HCT116 (cell line): ENCODE data around the gene CRNN. TPM values are rescaled to one million over a fixed set of nuclear protein-coding genes. Genes with fewer than 3 reads are reported as not detected.

Experiments
- ATAC-seq: fragments of 200-7000 bp; cut with Tn5 transposase; 2 replicates; pipeline ENCODE4 v1.9.1; 2020; ENCODE audit warnings: mild to moderate bottlenecking, moderate library complexity
- BruUV-seq: library from RNA; stranded (reverse); fragments of 400-500 nt; replicated peaks from 2 replicates; lab custom pipeline; 2021; lab: Mats Ljungman, UMichigan
- CTCF ChIA-PET: fragments of 300-600 bp; sonication (Branson Sonifier 250); formaldehyde crosslinking; loops from one replicate; lab custom pipeline; 2021; ENCODE audit warnings: antibody characterized with exemption; lab: Charles Lee
- POLR2A ChIA-PET: fragments of 300-600, 350-600 bp; sonication (Branson Sonifier 250); formaldehyde crosslinking; loops from one replicate; lab custom pipeline; 2021; ENCODE audit warnings: antibody characterized with exemption; lab: Charles Lee
- RAD21 ChIA-PET, 2 experiments: fragments of 300-600 bp; sonication (Branson Sonifier 250); formaldehyde crosslinking; loops; one replicate each; lab custom pipeline; 2023; ENCODE audit warnings: low total read pairs in 2 of 2; ENCODE audit not compliant: uncharacterized antibody in 2 of 2, unreplicated experiment in 2 of 2, low non-redundant PET in 1 of 2; lab: Charles Lee
- DNase-seq: peaks from one replicate; pipeline ENCODE4 v3.0.0-alpha.2; 2010; ENCODE audit warnings: low read depth, low spot score
- H2AFZ ChIP-seq: fragments of 200-600 bp; shearing (Covaris generic), sonication (generic); 2 replicates; pipeline ENCODE4 v1.6.1; 2017; ENCODE audit warnings: low read depth, mixed run types, mixed read lengths, antibody characterized with exemption, low read length; ENCODE audit not compliant: poor library complexity, severe bottlenecking
- H3K27ac ChIP-seq: 2 replicates; pipeline ENCODE4 v1.5.1; 2012; ENCODE audit warnings: low read depth, low read length
- H3K27me3 ChIP-seq: fragments of 200-600 bp; sonication (generic); 2 replicates; pipeline ENCODE4 v1.6.1; 2016; ENCODE audit warnings: mixed run types, low read length, mixed read lengths; ENCODE audit not compliant: insufficient read depth
- H3K36me3 ChIP-seq, 2 experiments: fragments of 200-500 bp in 1 of 2; fragments of 200-600 bp in 1 of 2; sonication (Bioruptor generic) in 1 of 2; sonication (generic) in 1 of 2; 2 replicates each; pipeline versions ENCODE4 v1.5.1 to v1.6.1; 2014 to 2016; ENCODE audit warnings: low read length in 2 of 2, inconsistent platforms in 1 of 2, mixed read lengths in 1 of 2, mixed run types in 1 of 2; ENCODE audit not compliant: insufficient read depth in 2 of 2, control insufficient read depth in 1 of 2
- H3K4me1 ChIP-seq, 2 experiments: fragments of 200-600 bp in 1 of 2; sonication (generic) in 1 of 2; 2 replicates each; pipeline versions ENCODE4 v1.5.1 to v1.6.1; 2012 to 2017; ENCODE audit warnings: low read length in 2 of 2, inconsistent platforms in 1 of 2, mild to moderate bottlenecking in 1 of 2, mixed read lengths in 1 of 2, mixed run types in 1 of 2, moderate library complexity in 1 of 2; ENCODE audit not compliant: insufficient read depth in 2 of 2, control insufficient read depth in 1 of 2
- H3K4me2 ChIP-seq: fragments of 200-600 bp; sonication (generic); 2 replicates; pipeline ENCODE4 v1.6.1; 2017; ENCODE audit warnings: mixed run types, low read length, mixed read lengths
- H3K4me3 ChIP-seq, 2 experiments: fragments of 200-600 bp in 1 of 2; sonication (generic) in 1 of 2; replicated peaks in 1 of 2; 2 replicates each; pipeline ENCODE4 v1.5.1; 2011 to 2016; ENCODE audit warnings: low read length in 2 of 2, control low read depth in 1 of 2, low read depth in 1 of 2, mild to moderate bottlenecking in 1 of 2, mixed read lengths in 1 of 2, mixed run types in 1 of 2
- H3K79me2 ChIP-seq: fragments of 200-600 bp; sonication (generic); 2 replicates; pipeline ENCODE4 v1.6.1; 2017; ENCODE audit warnings: mild to moderate bottlenecking, mixed run types, low read length, moderate library complexity, mixed read lengths; ENCODE audit not compliant: insufficient read depth
- H3K9ac ChIP-seq: fragments of 200-600 bp; sonication (generic); 2 replicates; pipeline ENCODE4 v1.6.1; 2016; ENCODE audit warnings: low read length, mixed read lengths
- H3K9me2 ChIP-seq: fragments of 200-600 bp; sonication (generic), shearing (Covaris generic); 2 replicates; pipeline ENCODE4 v1.6.1; 2017; ENCODE audit warnings: mixed run types, mild to moderate bottlenecking, moderate library complexity; ENCODE audit not compliant: insufficient read depth
- H3K9me3 ChIP-seq, 2 experiments: fragments of 200-500 bp in 1 of 2; fragments of 200-600 bp in 1 of 2; sonication (Bioruptor generic) in 1 of 2; sonication (generic) in 1 of 2; 2 replicates each; pipeline ENCODE4 v1.6.1; 2014 to 2017; ENCODE audit warnings: low read length in 2 of 2, mixed read lengths in 2 of 2, inconsistent platforms in 1 of 2, low read depth in 1 of 2, mild to moderate bottlenecking in 1 of 2, mixed run types in 1 of 2, moderate library complexity in 1 of 2; ENCODE audit not compliant: control insufficient read depth in 1 of 2, insufficient read depth in 1 of 2
- H4K20me1 ChIP-seq: fragments of 200-600 bp; sonication (generic), shearing (Covaris generic); 2 replicates; pipeline ENCODE4 v1.6.1; 2017; ENCODE audit warnings: mixed run types, mild to moderate bottlenecking, moderate library complexity; ENCODE audit not compliant: insufficient read depth
- EZH2 ChIP-seq: fragments of 200-600 bp; sonication (generic); IDR thresholded peaks from 2 replicates; pipeline ENCODE4 v1.6.1; 2017; ENCODE audit warnings: antibody characterized with exemption, mixed run types
- EZH2phosphoT487 ChIP-seq: fragments of 200-600 bp; IDR thresholded peaks from 2 replicates; pipeline ENCODE4 v1.6.1; 2018; ENCODE audit warnings: antibody characterized with exemption, borderline replicate concordance
- FOSL1 ChIP-seq: IDR thresholded peaks from 2 replicates; pipeline ENCODE4 v1.6.1; 2012; ENCODE audit warnings: low read depth
- RAD21 ChIP-seq: IDR thresholded peaks from 2 replicates; pipeline ENCODE4 v1.6.1; 2012; ENCODE audit warnings: low read depth, mild to moderate bottlenecking
- SIN3A ChIP-seq: IDR thresholded peaks from 2 replicates; pipeline ENCODE4 v1.6.1; 2012; ENCODE audit warnings: low read depth
- SP1 ChIP-seq: IDR thresholded peaks from 2 replicates; pipeline ENCODE4 v1.6.1; 2012; ENCODE audit warnings: low read depth
- SRF ChIP-seq: IDR thresholded peaks from 2 replicates; pipeline ENCODE4 v1.6.1; 2012; ENCODE audit warnings: low read depth
- TCF7L2 ChIP-seq: IDR thresholded peaks from 2 replicates; pipeline ENCODE4 v1.7.0; 2011; ENCODE audit warnings: borderline replicate concordance, inconsistent platforms; ENCODE audit not compliant: insufficient read depth, insufficient read length; ENCODE audit errors: extremely low read depth
- intact Hi-C: fragments of 100-400 bp; cut with micrococcal nuclease; formaldehyde crosslinking; loops from 2 replicates; pipeline ENCODE4 v1.10.0; 2022
- total RNA-seq: library from RNA; stranded (reverse); gene quantifications from one replicate; pipeline ENCODE4 v1.2.1, GENCODE V29; 2021; ENCODE audit not compliant: unreplicated experiment
- TF ChIP-seq, protein P1 (sequence below), 3 experiments: fragments of 200-600 bp in 1 of 3; sonication (generic) in 1 of 3; IDR thresholded peaks in 2 of 3; conservative IDR thresholded peaks in 1 of 3; 2 replicates each; pipeline ENCODE4 v1.5.1; 2012 to 2017; ENCODE audit warnings: low read depth in 2 of 3, low read length in 2 of 3, antibody characterized with exemption in 1 of 3, borderline replicate concordance in 1 of 3, control low read depth in 1 of 3, mild to moderate bottlenecking in 1 of 3, mixed read lengths in 1 of 3, mixed run types in 1 of 3, moderate library complexity in 1 of 3; ENCODE audit not compliant: insufficient read depth in 1 of 3
- TF ChIP-seq, protein P2 (sequence below): IDR thresholded peaks from 2 replicates; pipeline ENCODE4 v1.6.1; 2011; ENCODE audit warnings: mild to moderate bottlenecking, low read length, moderate library complexity; ENCODE audit not compliant: insufficient replicate concordance; ENCODE audit errors: extremely low read depth
- TF ChIP-seq, protein P3 (sequence below): IDR thresholded peaks from 2 replicates; pipeline ENCODE4 v1.6.1; 2012
- TF ChIP-seq, protein P4 (sequence below): IDR thresholded peaks from 2 replicates; pipeline ENCODE4 v1.6.1; 2012; ENCODE audit warnings: low read depth
- TF ChIP-seq, protein P5 (sequence below): IDR thresholded peaks from 2 replicates; pipeline ENCODE4 v1.6.1; 2012

Gene CRNN
- total RNA-seq, 1 experiment from 2014 or later = not detected

DNA sequence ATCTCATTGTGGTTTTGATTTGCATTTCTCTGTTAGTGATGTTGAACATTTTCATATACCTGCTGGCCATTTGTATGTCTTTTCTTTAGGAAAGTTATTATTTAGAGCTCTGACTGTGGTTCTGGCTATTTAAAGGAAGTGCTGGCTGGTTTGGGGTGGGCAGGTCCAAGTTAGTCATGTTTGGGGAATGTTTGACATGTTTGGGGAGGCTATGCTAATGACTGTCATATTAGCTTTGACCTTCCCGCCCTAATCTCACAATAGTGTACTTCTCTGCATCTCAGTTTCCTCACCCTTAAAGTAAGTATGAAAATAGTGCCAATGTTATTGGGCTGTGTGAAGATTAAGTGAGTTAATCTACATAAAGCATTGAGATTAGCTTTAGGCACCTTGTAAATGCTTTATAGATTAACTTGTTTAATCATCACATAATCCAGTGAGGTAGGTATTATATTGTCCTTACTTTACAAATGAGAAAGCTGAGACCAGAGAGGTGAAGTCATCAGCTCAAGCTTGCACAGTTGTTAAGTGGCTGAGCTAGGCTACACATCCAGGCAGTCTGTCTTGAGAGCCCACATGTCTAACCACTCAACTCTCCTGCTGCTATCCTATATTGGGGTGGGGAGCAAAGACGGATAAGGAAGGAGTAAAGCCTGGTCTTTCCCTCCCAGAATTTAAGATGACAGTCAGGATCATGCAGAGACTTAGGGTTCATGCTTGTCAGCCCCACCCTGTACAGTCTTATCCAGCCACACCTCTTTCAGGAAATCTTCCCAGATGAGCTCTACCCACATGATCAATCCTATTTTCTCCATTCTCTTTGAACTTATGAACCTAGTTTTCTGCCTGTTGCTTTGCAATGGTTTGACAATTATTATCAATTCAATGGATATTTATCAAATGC is 22.8 kb upstream of the CRNN start:
- POLR2A ChIA-PET = no interaction called here

More for the DNA sequence above, 22.8 kb upstream of the CRNN start:
- Histone ChIP-seq H2AFZ (no peak overlapping the region), H3K36me3 (no peaks in the 10 kb centered on the region), H3K4me2 (peak overlapping the region; percentile 37), H3K79me2 (no peaks in the 10 kb centered on the region), H3K9ac (no peak overlapping the region), H3K27me3 (peaks cover 6% of the 10 kb centered on the region; the same call in 1 of the 2 replicates), H3K27ac (no peak overlapping the region), H3K4me3 (no peak overlapping the region), H4K20me1 (no peaks in the 10 kb centered on the region), H3K9me3 (no peaks in the 10 kb centered on the region), H3K9me2 (no peaks in the 10 kb centered on the region), H3K4me1 (peaks cover 0 to 14% of the 10 kb centered on the region in 2 experiments; a peak in 2 of 4 replicates)
- TF ChIP-seq, protein P1, sequence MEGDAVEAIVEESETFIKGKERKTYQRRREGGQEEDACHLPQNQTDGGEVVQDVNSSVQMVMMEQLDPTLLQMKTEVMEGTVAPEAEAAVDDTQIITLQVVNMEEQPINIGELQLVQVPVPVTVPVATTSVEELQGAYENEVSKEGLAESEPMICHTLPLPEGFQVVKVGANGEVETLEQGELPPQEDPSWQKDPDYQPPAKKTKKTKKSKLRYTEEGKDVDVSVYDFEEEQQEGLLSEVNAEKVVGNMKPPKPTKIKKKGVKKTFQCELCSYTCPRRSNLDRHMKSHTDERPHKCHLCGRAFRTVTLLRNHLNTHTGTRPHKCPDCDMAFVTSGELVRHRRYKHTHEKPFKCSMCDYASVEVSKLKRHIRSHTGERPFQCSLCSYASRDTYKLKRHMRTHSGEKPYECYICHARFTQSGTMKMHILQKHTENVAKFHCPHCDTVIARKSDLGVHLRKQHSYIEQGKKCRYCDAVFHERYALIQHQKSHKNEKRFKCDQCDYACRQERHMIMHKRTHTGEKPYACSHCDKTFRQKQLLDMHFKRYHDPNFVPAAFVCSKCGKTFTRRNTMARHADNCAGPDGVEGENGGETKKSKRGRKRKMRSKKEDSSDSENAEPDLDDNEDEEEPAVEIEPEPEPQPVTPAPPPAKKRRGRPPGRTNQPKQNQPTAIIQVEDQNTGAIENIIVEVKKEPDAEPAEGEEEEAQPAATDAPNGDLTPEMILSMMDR (IDR thresholded peaks at IDR 0.05 in 2 of 3, conservative IDR thresholded peaks at IDR 0.05 in 1 of 3; ENCODE audit: borderline replicate concordance in 1 of 3, insufficient read depth in 1 of 3, low read depth in 2 of 3, low read length in 2 of 3) = no peak
- no peak for TF ChIP-seq SIN3A
- TF ChIP-seq SP1 = no peak
- no peak for TF ChIP-seq TCF7L2
- no peak for TF ChIP-seq FOSL1
- TF ChIP-seq, protein P2, sequence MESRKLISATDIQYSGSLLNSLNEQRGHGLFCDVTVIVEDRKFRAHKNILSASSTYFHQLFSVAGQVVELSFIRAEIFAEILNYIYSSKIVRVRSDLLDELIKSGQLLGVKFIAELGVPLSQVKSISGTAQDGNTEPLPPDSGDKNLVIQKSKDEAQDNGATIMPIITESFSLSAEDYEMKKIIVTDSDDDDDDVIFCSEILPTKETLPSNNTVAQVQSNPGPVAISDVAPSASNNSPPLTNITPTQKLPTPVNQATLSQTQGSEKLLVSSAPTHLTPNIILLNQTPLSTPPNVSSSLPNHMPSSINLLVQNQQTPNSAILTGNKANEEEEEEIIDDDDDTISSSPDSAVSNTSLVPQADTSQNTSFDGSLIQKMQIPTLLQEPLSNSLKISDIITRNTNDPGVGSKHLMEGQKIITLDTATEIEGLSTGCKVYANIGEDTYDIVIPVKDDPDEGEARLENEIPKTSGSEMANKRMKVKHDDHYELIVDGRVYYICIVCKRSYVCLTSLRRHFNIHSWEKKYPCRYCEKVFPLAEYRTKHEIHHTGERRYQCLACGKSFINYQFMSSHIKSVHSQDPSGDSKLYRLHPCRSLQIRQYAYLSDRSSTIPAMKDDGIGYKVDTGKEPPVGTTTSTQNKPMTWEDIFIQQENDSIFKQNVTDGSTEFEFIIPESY = no peak
- TF ChIP-seq, protein P3, sequence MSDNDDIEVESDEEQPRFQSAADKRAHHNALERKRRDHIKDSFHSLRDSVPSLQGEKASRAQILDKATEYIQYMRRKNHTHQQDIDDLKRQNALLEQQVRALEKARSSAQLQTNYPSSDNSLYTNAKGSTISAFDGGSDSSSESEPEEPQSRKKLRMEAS = no peak
- TF ChIP-seq, protein P4, sequence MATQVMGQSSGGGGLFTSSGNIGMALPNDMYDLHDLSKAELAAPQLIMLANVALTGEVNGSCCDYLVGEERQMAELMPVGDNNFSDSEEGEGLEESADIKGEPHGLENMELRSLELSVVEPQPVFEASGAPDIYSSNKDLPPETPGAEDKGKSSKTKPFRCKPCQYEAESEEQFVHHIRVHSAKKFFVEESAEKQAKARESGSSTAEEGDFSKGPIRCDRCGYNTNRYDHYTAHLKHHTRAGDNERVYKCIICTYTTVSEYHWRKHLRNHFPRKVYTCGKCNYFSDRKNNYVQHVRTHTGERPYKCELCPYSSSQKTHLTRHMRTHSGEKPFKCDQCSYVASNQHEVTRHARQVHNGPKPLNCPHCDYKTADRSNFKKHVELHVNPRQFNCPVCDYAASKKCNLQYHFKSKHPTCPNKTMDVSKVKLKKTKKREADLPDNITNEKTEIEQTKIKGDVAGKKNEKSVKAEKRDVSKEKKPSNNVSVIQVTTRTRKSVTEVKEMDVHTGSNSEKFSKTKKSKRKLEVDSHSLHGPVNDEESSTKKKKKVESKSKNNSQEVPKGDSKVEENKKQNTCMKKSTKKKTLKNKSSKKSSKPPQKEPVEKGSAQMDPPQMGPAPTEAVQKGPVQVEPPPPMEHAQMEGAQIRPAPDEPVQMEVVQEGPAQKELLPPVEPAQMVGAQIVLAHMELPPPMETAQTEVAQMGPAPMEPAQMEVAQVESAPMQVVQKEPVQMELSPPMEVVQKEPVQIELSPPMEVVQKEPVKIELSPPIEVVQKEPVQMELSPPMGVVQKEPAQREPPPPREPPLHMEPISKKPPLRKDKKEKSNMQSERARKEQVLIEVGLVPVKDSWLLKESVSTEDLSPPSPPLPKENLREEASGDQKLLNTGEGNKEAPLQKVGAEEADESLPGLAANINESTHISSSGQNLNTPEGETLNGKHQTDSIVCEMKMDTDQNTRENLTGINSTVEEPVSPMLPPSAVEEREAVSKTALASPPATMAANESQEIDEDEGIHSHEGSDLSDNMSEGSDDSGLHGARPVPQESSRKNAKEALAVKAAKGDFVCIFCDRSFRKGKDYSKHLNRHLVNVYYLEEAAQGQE = no peak
- no peak for TF ChIP-seq EZH2phosphoT487
- TF ChIP-seq, protein P5, sequence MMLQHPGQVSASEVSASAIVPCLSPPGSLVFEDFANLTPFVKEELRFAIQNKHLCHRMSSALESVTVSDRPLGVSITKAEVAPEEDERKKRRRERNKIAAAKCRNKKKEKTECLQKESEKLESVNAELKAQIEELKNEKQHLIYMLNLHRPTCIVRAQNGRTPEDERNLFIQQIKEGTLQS = no peak
- no peak for TF ChIP-seq SRF
- TF ChIP-seq EZH2 = no peak
- TF ChIP-seq RAD21 = no peak
- CTCF ChIA-PET = interaction anchor here (1.2 to 3.1 kb wide), 4 partner anchors 12 to 39 kb away, joined by 3 to 13 read pairs (median 3); no protein-coding TSS in a partner anchor
- RAD21 ChIA-PET = no interaction called here
- no TSS peak for BruUV-seq
- ATAC-seq = no peak
- no peak for DNase-seq
- intact Hi-C loops = no loop called here
